Thoracic aorta (tissue), 2 donors: ENCODE results near the gene DNAJC21. TPM values are rescaled to one million over a fixed set of nuclear protein-coding genes. Genes with fewer than 3 reads are reported as not detected.

ENCODE experiments used
- ATAC-seq: fragments of 150-250 bp; one replicate; pipeline ENCODE4 v1.8.0; 2017; ENCODE audit warnings: low read depth; ENCODE audit not compliant: insufficient number of reproducible peaks, low FRiP score
- DNase-seq: peaks from one replicate; pipeline ENCODE4 v3.0.0-alpha.2; 2020; ENCODE audit warnings: low spot score
- H3K27ac ChIP-seq, 2 donors: fragments of 200-600 bp; sonication (generic); 1 replicate in 1 of 2; 2 replicates in 1 of 2; pipeline ENCODE4 v1.5.1; 2016; ENCODE audit warnings: mild to moderate bottlenecking in 2 of 2, moderate library complexity in 2 of 2
- H3K27me3 ChIP-seq: fragments of 200-600 bp; sonication (generic); replicated peaks from 2 replicates; pipeline ENCODE4 v1.6.0; 2016; ENCODE audit warnings: mild to moderate bottlenecking; ENCODE audit not compliant: insufficient read depth
- H3K36me3 ChIP-seq: fragments of 200-600 bp; sonication (generic); one replicate; pipeline ENCODE4 v1.5.1; 2016
- H3K4me1 ChIP-seq, 2 donors: fragments of 200-600 bp; sonication (generic); 1 replicate in 1 of 2; 2 replicates in 1 of 2; pipeline versions ENCODE4 v1.5.1 to v1.6.0; 2016; ENCODE audit warnings: low read depth in 2 of 2, mild to moderate bottlenecking in 1 of 2; ENCODE audit not compliant: control insufficient read depth in 1 of 2
- H3K4me3 ChIP-seq: fragments of 200-600 bp; sonication (generic); 2 replicates; pipeline ENCODE4 v1.5.1; 2016; ENCODE audit warnings: mild to moderate bottlenecking
- H3K9me3 ChIP-seq: fragments of 200-600 bp; sonication (generic); 2 replicates; pipeline ENCODE4 v1.5.1; 2016
- CTCF ChIP-seq: fragments of 200-600 bp; sonication (generic); IDR thresholded peaks from one replicate; pipeline ENCODE4 v1.5.1; 2019; ENCODE audit warnings: antibody characterized with exemption
- total RNA-seq, 2 donors: library from RNA; depleted of rRNA; stranded (reverse); fragments of >200 nt; gene quantifications; one replicate each; pipeline versions ENCODE4 v1.1.0 to v1.2.3, GENCODE V29; 2016

DNAJC21 gene
- total RNA-seq, 2 donors from 2014 or later, result 24.1 to 44.2 TPM

- no peak for DNase-seq
Observed at GRCh38 chr5:34914671-34915138, 14.7 kb upstream of the DNAJC21 start.

GRCh38 chr5:34915139-34915855, 14.1 kb upstream of the DNAJC21 start, which contains the start of the genes BRIX1 and RAD1:
TSS of gene BRIX1 (plus strand) at chr5:34915711. CDS start at chr5:34915739, 28 bp downstream.
TSS of gene RAD1 (minus strand) at chr5:34915504. CDS start at chr5:34914892, 612 bp downstream.
- Histone ChIP-seq H3K36me3 (peaks cover 16% of the 10 kb centered on the region), H3K27ac (peak within 1 kb of the TSS; percentile 71 to 78), H3K27me3 (no peaks in the 10 kb centered on the region), H3K4me1 (peaks cover 20 to 41% of the 10 kb centered on the region in 2 donors), H3K4me3 (peak within 1 kb of the TSS; percentile 72), H3K9me3 (no peaks in the 10 kb centered on the region)
- DNase-seq (peak; percentile 88), ATAC-seq (peak; percentile 93)
- no peak for TF ChIP-seq CTCF

More at GRCh38 chr5:34914671-34915138, 14.7 kb upstream of the DNAJC21 start:
- peak overlapping the region; percentile 67 to 71 for H3K27ac ChIP-seq
- H3K9me3 ChIP-seq, result no peaks in the 10 kb centered on the region
- peak overlapping the region; percentile 72 for H3K4me3 ChIP-seq
- TF ChIP-seq CTCF, result no peak
- H3K27me3 ChIP-seq, result no peaks in the 10 kb centered on the region
- peaks cover 16% of the 10 kb centered on the region for H3K36me3 ChIP-seq
- H3K4me1 ChIP-seq, result peaks cover 20 to 41% of the 10 kb centered on the region in 2 donors
- no peak for ATAC-seq

- Histone ChIP-seq H3K4me1 (peaks cover 20 to 41% of the 10 kb centered on the region in 2 donors), H3K4me3 (peak overlapping the region; percentile 72), H3K9me3 (no peaks in the 10 kb centered on the region), H3K27me3 (no peaks in the 10 kb centered on the region), H3K36me3 (peaks cover 14% of the 10 kb centered on the region), H3K27ac (peak overlapping the region; percentile 71 to 78)
- ATAC-seq (no peak), DNase-seq (no peak)
- TF ChIP-seq CTCF, result no peak
Observed at GRCh38 chr5:34915856-34916192, 13.5 kb upstream of the DNAJC21 start.

GRCh38 chr5:34916518-34916917, 12.8 kb upstream of the DNAJC21 start:
- H3K4me1 ChIP-seq, result peaks cover 20 to 41% of the 10 kb centered on the region in 2 donors
- DNase-seq (no peak), ATAC-seq (no peak)
- no peaks in the 10 kb centered on the region for H3K27me3 ChIP-seq
- peak overlapping the region; percentile 72 for H3K4me3 ChIP-seq
- H3K27ac ChIP-seq, result peak overlapping the region in 1 of 2 donors; percentile 78
- peaks cover 7% of the 10 kb centered on the region for H3K36me3 ChIP-seq
- H3K9me3 ChIP-seq, result no peaks in the 10 kb centered on the region
- TF ChIP-seq CTCF, result no peak

- peaks cover 20 to 38% of the 10 kb centered on the region in 2 donors for H3K4me1 ChIP-seq
- no peak for TF ChIP-seq CTCF
- DNase-seq, result no peak
Observed at GRCh38 chr5:34918025-34918424, 11.3 kb upstream of the DNAJC21 start.

More at GRCh38 chr5:34918025-34918424, 11.3 kb upstream of the DNAJC21 start:
- H3K27me3 ChIP-seq, result no peaks in the 10 kb centered on the region
- H3K9me3 ChIP-seq, result no peaks in the 10 kb centered on the region
- no peak overlapping the region for H3K4me3 ChIP-seq
- no peak overlapping the region for H3K27ac ChIP-seq
- no peak for ATAC-seq
- no peaks in the 10 kb centered on the region for H3K36me3 ChIP-seq
